Measurements from ENCODE around the gene PIK3C2G. TPM values are rescaled to one million over a fixed set of nuclear protein-coding genes. Genes with fewer than 3 reads are reported as not detected.

Gene PIK3C2G
- total RNA-seq, 4 donors from 2014 or later: 0.30 TPM; not detected in 3

DNA sequence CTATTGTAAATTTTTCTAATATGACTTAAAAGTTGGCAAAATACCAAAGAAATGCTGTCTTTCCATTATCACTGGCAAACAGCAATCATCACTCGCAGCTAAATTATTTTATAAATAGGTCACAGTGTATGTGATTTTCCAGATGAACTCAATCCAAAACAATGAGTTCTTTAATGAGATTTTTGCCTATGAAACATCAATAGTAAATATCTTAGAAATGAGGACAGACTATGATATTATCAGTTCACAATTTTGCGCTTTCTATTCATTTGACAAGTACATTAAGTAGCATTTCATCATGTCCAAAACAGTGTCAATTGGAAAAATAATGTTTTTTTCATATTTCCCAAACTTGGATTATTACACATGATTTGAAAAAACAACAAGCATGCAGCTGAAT is 65.7 kb downstream of the PIK3C2G start:
- no peak for DNase-seq (ENCODE audit: low spot score in 2 of 2)
- no peaks in the 10 kb centered on the region for H3K27me3 ChIP-seq
- no peak overlapping the region for H3K4me3 ChIP-seq
- 29 to 43% methylated on average over 2 of the region's 2 CpGs for WGBS, 2 donors
- H3K4me1 ChIP-seq: no peaks in the 10 kb centered on the region
- no peaks in the 10 kb centered on the region for H3K9me3 ChIP-seq
- H3K36me3 ChIP-seq: no peaks in the 10 kb centered on the region
- H3K27ac ChIP-seq: no peak overlapping the region
- TF ChIP-seq EP300 (IDR thresholded peaks at IDR 0.05) (no peak), POLR2A (IDR thresholded peaks at IDR 0.05) (no peak)
- TF ChIP-seq, protein P1, sequence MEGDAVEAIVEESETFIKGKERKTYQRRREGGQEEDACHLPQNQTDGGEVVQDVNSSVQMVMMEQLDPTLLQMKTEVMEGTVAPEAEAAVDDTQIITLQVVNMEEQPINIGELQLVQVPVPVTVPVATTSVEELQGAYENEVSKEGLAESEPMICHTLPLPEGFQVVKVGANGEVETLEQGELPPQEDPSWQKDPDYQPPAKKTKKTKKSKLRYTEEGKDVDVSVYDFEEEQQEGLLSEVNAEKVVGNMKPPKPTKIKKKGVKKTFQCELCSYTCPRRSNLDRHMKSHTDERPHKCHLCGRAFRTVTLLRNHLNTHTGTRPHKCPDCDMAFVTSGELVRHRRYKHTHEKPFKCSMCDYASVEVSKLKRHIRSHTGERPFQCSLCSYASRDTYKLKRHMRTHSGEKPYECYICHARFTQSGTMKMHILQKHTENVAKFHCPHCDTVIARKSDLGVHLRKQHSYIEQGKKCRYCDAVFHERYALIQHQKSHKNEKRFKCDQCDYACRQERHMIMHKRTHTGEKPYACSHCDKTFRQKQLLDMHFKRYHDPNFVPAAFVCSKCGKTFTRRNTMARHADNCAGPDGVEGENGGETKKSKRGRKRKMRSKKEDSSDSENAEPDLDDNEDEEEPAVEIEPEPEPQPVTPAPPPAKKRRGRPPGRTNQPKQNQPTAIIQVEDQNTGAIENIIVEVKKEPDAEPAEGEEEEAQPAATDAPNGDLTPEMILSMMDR (IDR thresholded peaks at IDR 0.05): no peak

DNA sequence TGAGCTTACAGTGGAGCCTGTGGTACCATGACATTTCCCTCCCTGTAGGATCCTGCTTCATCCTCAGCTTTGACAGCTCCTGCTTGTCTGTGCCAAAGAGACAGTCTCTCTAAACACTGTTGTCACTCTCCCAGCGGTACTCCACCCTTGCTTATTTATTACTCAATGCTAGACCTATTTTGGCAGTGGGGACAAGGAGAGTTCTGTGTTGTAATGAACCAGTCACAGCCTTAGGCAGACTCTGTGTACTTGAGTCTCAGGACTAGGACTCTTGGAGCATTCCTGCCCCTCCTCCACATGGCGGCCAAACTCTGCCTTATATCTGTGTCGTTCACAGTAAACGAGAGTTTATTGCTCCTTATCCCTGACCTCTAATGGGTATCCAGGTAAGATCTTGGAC is 70.9 kb downstream of the PIK3C2G start:
- Histone ChIP-seq H3K27me3 (no peaks in the 10 kb centered on the region), H3K9me3 (no peaks in the 10 kb centered on the region), H3K27ac (no peak overlapping the region), H3K36me3 (no peaks in the 10 kb centered on the region), H3K4me1 (no peaks in the 10 kb centered on the region), H3K4me3 (no peak overlapping the region)
- 61 to 78% methylated on average over 4 of the region's 4 CpGs for WGBS, 2 donors
- DNase-seq (ENCODE audit: low spot score in 2 of 2): no peak
- TF ChIP-seq, protein P1 (IDR thresholded peaks at IDR 0.05): no peak
- no peak for TF ChIP-seq EP300 (IDR thresholded peaks at IDR 0.05)
- TF ChIP-seq POLR2A (IDR thresholded peaks at IDR 0.05): no peak

DNA sequence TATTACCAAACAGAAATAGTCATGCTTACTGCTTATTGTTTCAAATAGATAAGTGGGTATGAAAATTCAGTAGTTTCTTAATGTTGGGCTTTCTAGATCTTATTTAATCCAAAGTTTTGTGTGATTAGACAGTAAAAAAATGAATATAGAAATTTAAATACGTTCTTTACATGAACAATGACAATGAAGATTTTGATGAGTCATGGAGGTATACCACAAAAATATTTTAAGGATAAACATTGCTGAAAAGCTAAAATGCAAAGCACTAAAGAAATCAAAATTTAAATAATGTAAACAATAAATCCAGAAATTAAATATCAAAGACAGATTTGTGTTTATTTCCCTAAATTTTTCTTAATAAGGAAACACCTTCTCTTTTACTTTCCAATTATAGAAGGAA is 78.3 kb downstream of the PIK3C2G start:
- no peak for DNase-seq (ENCODE audit: low spot score in 2 of 2)
- H3K27ac ChIP-seq: no peak overlapping the region
- no peak overlapping the region for H3K4me3 ChIP-seq
- H3K36me3 ChIP-seq: no peaks in the 10 kb centered on the region
- 70 to 82% methylated on average over 1 of the region's 1 CpG for WGBS, 2 donors
- H3K9me3 ChIP-seq: no peaks in the 10 kb centered on the region
- TF ChIP-seq EP300 (IDR thresholded peaks at IDR 0.05) (no peak), POLR2A (IDR thresholded peaks at IDR 0.05) (no peak)
- TF ChIP-seq, protein P1 (IDR thresholded peaks at IDR 0.05): no peak
- H3K27me3 ChIP-seq: no peaks in the 10 kb centered on the region
- H3K4me1 ChIP-seq: no peaks in the 10 kb centered on the region

DNA sequence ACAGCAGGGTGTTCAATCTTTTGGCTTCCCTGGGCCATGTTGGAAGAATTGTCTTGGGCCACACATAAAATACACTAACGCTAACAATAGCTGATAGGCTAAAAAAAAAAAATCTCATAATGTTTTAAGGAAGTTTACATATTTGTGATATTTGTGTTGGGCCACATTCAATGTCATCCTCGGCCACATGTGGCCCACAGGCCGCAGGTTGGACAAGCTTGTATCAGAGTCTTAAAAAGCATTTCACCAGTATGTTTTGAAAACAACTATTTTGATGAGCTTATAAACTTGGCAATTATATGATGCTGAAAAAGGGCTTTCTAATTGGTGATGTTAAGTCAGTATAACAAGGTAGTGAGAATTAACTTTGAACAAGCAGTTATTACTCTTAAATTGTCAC is 78.9 kb downstream of the PIK3C2G start:
- TF ChIP-seq EP300 (IDR thresholded peaks at IDR 0.05): no peak
- TF ChIP-seq, protein P1 (IDR thresholded peaks at IDR 0.05): no peak
- no peak for TF ChIP-seq POLR2A (IDR thresholded peaks at IDR 0.05)
- 77 to 86% methylated on average over 3 of the region's 3 CpGs for WGBS, 2 donors

DNA sequence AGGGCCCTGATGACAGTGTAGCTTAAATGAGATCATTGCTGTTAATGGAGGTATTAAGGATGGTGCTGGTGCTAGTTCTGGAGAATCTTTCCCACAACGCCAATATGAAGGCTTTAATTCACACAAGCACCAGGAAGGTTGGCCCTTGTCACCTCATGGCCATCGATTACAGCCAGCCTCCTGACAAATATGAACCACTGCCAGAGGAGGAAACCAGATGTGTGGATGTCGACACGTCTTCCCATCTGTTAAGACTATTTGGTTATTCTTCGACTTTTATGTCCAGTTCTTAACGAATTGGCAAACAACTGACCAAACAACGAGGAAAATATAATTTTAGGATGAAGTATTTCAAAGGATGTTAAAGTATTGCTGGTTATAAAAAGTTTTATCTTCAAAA is 79.5 kb downstream of the PIK3C2G start:
- no peaks in the 10 kb centered on the region for H3K4me1 ChIP-seq
- TF ChIP-seq EP300 (IDR thresholded peaks at IDR 0.05): no peak
- TF ChIP-seq POLR2A (IDR thresholded peaks at IDR 0.05): no peak
- DNase-seq (ENCODE audit: low spot score in 2 of 2): no peak
- no peak overlapping the region for H3K27ac ChIP-seq
- 67 to 77% methylated on average over 7 of the region's 7 CpGs for WGBS, 2 donors
- H3K27me3 ChIP-seq: no peaks in the 10 kb centered on the region
- H3K36me3 ChIP-seq: no peaks in the 10 kb centered on the region
- no peak overlapping the region for H3K4me3 ChIP-seq
- no peaks in the 10 kb centered on the region for H3K9me3 ChIP-seq

More for the DNA sequence above, 78.9 kb downstream of the PIK3C2G start:
- H3K4me1 ChIP-seq: no peaks in the 10 kb centered on the region
- H3K36me3 ChIP-seq: no peaks in the 10 kb centered on the region
- no peak for DNase-seq (ENCODE audit: low spot score in 2 of 2)
- H3K4me3 ChIP-seq: no peak overlapping the region
- H3K27me3 ChIP-seq: no peaks in the 10 kb centered on the region
- H3K9me3 ChIP-seq: no peaks in the 10 kb centered on the region
- no peak overlapping the region for H3K27ac ChIP-seq

DNA sequence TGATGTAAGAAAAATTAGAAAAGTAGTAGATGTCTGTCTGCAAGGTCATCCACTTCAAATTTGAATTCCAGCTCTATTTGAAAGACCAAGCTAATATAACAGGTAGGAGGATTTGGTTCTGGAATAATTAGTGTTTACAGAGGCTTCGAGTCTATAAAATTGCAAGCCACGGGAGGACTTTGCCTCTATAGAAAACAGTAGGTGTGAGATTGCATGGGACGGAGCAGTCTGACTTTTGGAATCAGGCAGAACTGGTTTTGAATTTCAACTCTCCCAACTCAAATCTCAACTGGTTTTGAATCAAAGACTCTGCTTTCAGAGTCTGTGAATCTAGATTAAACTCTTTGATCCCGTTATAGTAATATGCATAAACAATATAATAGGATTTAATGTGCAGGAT is 82.4 kb downstream of the PIK3C2G start:
- H3K27me3 ChIP-seq: no peaks in the 10 kb centered on the region
- TF ChIP-seq EP300 (IDR thresholded peaks at IDR 0.05): no peak
- TF ChIP-seq POLR2A (IDR thresholded peaks at IDR 0.05): no peak
- TF ChIP-seq, protein P1 (IDR thresholded peaks at IDR 0.05): no peak
- no peaks in the 10 kb centered on the region for H3K36me3 ChIP-seq
- no peak overlapping the region for H3K4me3 ChIP-seq
- no peak overlapping the region for H3K27ac ChIP-seq
- H3K9me3 ChIP-seq: no peaks in the 10 kb centered on the region
- no peak for DNase-seq (ENCODE audit: low spot score in 2 of 2)
- WGBS, 2 donors: 76 to 85% methylated on average over 4 of the region's 4 CpGs
- H3K4me1 ChIP-seq: no peaks in the 10 kb centered on the region

Measured in tibial nerve (tissue), 4 donors.